ENCODE measurements around the gene TUBGCP5. TPM values are rescaled to one million over a fixed set of nuclear protein-coding genes. Genes with fewer than 3 reads are reported as not detected.

TUBGCP5 gene
- total RNA-seq, 1 donor from 2014 or later = 22.8 TPM

DNA sequence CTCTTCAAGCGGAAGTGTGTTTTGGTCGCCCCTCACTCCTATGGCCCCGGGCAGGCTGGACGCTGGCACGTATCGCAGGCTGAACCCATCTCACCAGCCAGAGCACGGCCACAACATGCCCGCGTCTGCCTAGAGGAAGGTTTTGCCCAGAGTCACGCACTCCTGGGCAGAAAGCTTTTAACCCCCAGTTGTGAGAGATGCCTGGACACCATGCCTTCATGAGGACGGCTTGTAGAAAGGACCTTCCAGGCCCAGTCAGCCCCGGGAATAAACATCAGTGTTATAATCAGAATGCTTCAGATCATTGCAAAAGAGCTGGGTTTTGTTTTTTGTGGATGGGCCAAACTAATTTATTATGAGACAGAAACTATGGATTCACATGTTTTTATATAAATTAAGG, 75.7 kb downstream of the TUBGCP5 start:
- Mint-ChIP-seq H3K27ac (no peak overlapping the region), H3K36me3 (ENCODE audit: low read depth) (no peaks in the 10 kb centered on the region), H3K4me1 (ENCODE audit: low read depth) (peaks cover 2% of the 10 kb centered on the region), H3K4me3 (ENCODE audit: low read depth) (no peak overlapping the region), H3K9me3 (no peaks in the 10 kb centered on the region), H3K27me3 (ENCODE audit: low read depth) (no peaks in the 10 kb centered on the region)
- no peak for DNase-seq (ENCODE audit: low spot score)
- intact Hi-C loops (cut with micrococcal nuclease) = no loop called here

- intact Hi-C loops (cut with micrococcal nuclease) = no loop called here
- no peaks in the 10 kb centered on the region for H3K27me3 Mint-ChIP-seq (ENCODE audit: low read depth)
- H3K36me3 Mint-ChIP-seq (ENCODE audit: low read depth) = no peaks in the 10 kb centered on the region
- no peaks in the 10 kb centered on the region for H3K9me3 Mint-ChIP-seq
- no peaks in the 10 kb centered on the region for H3K4me1 Mint-ChIP-seq (ENCODE audit: low read depth)
- no peak overlapping the region for H3K4me3 Mint-ChIP-seq (ENCODE audit: low read depth)
- no peak overlapping the region for H3K27ac Mint-ChIP-seq
- DNase-seq (ENCODE audit: low spot score) = no peak
Observed at GRCh38 chr15:22962611-22963010, 76.8 kb downstream of the TUBGCP5 start.

GRCh38 chr15:22961762-22962161, 77.6 kb downstream of the TUBGCP5 start:
- Mint-ChIP-seq H3K9me3 (no peaks in the 10 kb centered on the region), H3K4me1 (ENCODE audit: low read depth) (no peaks in the 10 kb centered on the region), H3K27ac (no peak overlapping the region), H3K36me3 (ENCODE audit: low read depth) (no peaks in the 10 kb centered on the region), H3K4me3 (ENCODE audit: low read depth) (no peak overlapping the region), H3K27me3 (ENCODE audit: low read depth) (no peaks in the 10 kb centered on the region)
- intact Hi-C loops (cut with micrococcal nuclease) = no loop called here
- no peak for DNase-seq (ENCODE audit: low spot score)

GRCh38 chr15:22960556-22960955, 78.8 kb downstream of the TUBGCP5 start:
- Mint-ChIP-seq H3K9me3 (no peaks in the 10 kb centered on the region), H3K36me3 (ENCODE audit: low read depth) (no peaks in the 10 kb centered on the region), H3K27me3 (ENCODE audit: low read depth) (no peaks in the 10 kb centered on the region), H3K4me3 (ENCODE audit: low read depth) (no peak overlapping the region), H3K27ac (no peak overlapping the region), H3K4me1 (ENCODE audit: low read depth) (no peaks in the 10 kb centered on the region)
- DNase-seq (ENCODE audit: low spot score) = no peak
- intact Hi-C loops (cut with micrococcal nuclease) = no loop called here

DNA sequence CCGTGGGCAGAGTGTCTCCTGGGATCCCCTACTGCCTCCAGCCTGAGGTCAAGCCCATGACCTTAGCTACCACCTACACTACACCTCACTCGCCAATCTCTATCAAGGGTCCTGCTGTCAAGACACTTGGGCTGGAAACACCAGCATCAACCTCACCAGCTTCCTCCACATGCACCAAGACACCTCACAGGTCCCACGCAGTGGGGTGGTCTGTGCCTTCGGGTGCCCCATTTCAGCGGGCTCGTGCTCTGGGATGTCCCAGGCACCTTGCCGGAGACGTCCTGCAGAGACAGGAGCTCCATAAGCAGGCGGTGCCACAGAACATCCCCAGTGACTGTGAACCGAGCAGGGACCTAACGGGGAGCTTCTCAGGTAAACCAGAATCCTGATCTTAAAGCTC, 79.2 kb downstream of the TUBGCP5 start:
- Mint-ChIP-seq H3K27me3 (ENCODE audit: low read depth) (no peaks in the 10 kb centered on the region), H3K27ac (no peak overlapping the region), H3K4me1 (ENCODE audit: low read depth) (no peaks in the 10 kb centered on the region), H3K36me3 (ENCODE audit: low read depth) (no peaks in the 10 kb centered on the region), H3K4me3 (ENCODE audit: low read depth) (no peak overlapping the region), H3K9me3 (no peaks in the 10 kb centered on the region)
- intact Hi-C loops (cut with micrococcal nuclease) = no loop called here
- no peak for DNase-seq (ENCODE audit: low spot score)

DNA sequence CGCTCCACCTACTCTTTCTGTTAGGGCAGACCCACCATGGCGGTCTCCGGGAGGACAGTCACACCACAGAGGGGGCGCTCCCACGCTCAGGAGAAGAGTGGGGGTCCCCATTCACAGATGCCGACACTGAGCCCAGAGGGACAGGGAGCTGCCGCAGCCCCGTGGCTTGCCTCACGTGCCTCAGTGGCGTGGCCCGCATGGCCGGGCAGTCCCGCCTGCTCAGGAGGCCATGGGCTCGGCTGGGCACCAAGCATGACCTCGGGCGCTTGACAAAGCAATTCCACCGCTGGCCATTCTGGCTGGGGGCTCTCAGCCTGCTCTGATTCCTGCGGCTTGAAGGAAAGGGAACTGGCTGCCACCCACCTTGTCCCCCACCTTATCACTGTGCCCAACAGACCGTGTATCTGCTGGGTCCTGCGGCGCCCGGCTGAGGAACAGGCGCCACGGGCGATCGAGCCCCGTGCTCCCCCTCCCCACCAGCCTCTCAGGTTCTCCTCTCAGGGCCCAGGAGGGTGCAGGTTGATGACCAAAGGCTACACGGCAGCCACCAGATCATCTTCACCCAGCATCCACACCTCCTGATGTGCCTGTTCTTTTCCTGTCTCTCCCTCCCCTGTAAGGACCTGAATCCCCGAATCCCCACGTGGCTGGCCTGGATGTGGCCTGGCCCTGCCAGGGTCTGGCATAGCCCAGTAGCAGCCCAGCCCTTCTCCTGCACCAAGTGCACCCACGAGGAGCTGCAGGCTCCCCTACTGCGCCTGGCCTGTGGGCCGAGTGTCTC, 79.9 kb downstream of the TUBGCP5 start:
- Mint-ChIP-seq H3K27me3 (ENCODE audit: low read depth) (no peaks in the 10 kb centered on the region), H3K4me1 (ENCODE audit: low read depth) (no peaks in the 10 kb centered on the region), H3K27ac (no peak overlapping the region), H3K9me3 (no peaks in the 10 kb centered on the region), H3K4me3 (ENCODE audit: low read depth) (no peak overlapping the region), H3K36me3 (ENCODE audit: low read depth) (no peaks in the 10 kb centered on the region)
- no peak for DNase-seq (ENCODE audit: low spot score)
- intact Hi-C loops (cut with micrococcal nuclease) = loop anchor here (10.0 kb wide), 1 partner anchor 105 kb away; no protein-coding TSS in a partner anchor

GRCh38 chr15:22958487-22959280, 80.7 kb downstream of the TUBGCP5 start:
- intact Hi-C loops (cut with micrococcal nuclease) = loop anchor here (10.0 kb wide), 1 partner anchor 104 kb away; no protein-coding TSS in a partner anchor
- Mint-ChIP-seq H3K27me3 (ENCODE audit: low read depth) (no peaks in the 10 kb centered on the region), H3K4me1 (ENCODE audit: low read depth) (no peaks in the 10 kb centered on the region), H3K36me3 (ENCODE audit: low read depth) (no peaks in the 10 kb centered on the region), H3K27ac (no peak overlapping the region), H3K4me3 (ENCODE audit: low read depth) (no peak overlapping the region), H3K9me3 (no peaks in the 10 kb centered on the region)
- no peak for DNase-seq (ENCODE audit: low spot score)

- intact Hi-C loops (cut with micrococcal nuclease) = loop anchor here (10.0 kb wide), 1 partner anchor 102 kb away; no protein-coding TSS in a partner anchor
- DNase-seq (ENCODE audit: low spot score) = no peak
- Mint-ChIP-seq H3K9me3 (no peaks in the 10 kb centered on the region), H3K27ac (no peak overlapping the region), H3K36me3 (ENCODE audit: low read depth) (no peaks in the 10 kb centered on the region), H3K4me3 (ENCODE audit: low read depth) (no peak overlapping the region), H3K27me3 (ENCODE audit: low read depth) (no peaks in the 10 kb centered on the region), H3K4me1 (ENCODE audit: low read depth) (no peaks in the 10 kb centered on the region)
Observed at GRCh38 chr15:22956978-22957260, 82.5 kb downstream of the TUBGCP5 start.

- intact Hi-C loops (cut with micrococcal nuclease) = loop anchor here (10.0 kb wide), 1 partner anchor 102 kb away; no protein-coding TSS in a partner anchor
- H3K4me1 Mint-ChIP-seq (ENCODE audit: low read depth) = no peaks in the 10 kb centered on the region
- no peak overlapping the region for H3K27ac Mint-ChIP-seq
- H3K27me3 Mint-ChIP-seq (ENCODE audit: low read depth) = no peaks in the 10 kb centered on the region
- no peaks in the 10 kb centered on the region for H3K36me3 Mint-ChIP-seq (ENCODE audit: low read depth)
- DNase-seq (ENCODE audit: low spot score) = no peak
- no peak overlapping the region for H3K4me3 Mint-ChIP-seq (ENCODE audit: low read depth)
- no peaks in the 10 kb centered on the region for H3K9me3 Mint-ChIP-seq
Observed at GRCh38 chr15:22956257-22956977, 83.0 kb downstream of the TUBGCP5 start.

DNA sequence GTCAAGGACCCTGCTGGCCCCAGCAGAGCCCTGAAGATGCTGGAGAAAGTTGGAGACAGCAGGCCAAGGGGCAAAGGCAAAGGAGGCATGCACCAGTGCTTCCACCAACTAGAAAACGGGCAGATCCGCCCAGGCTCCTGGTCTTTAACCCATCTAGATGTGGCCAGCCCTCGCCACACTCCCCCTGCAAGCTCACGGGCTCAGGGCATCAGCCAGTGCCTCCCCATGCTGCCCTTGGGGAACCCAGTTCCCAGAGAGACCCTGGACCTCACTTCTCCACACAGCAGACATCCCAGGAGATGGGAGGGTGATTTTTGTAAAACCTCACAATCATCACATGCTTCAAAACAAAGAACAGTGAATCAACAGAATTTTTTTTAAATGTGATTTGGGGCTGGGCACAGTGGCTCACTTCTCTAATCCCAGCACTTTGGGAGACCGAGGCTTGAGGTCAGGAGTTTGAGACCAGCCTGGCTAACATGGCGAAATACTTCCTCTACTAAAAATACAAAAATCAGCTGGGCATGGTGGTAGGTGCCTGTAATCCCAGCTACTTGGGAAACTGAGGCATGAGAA, 83.7 kb downstream of the TUBGCP5 start:
- no peak overlapping the region for H3K27ac Mint-ChIP-seq
- no peak for DNase-seq (ENCODE audit: low spot score)

GRCh38 chr15:22954798-22955543, 84.4 kb downstream of the TUBGCP5 start:
- Mint-ChIP-seq H3K4me3 (ENCODE audit: low read depth) (no peak overlapping the region), H3K27me3 (ENCODE audit: low read depth) (no peaks in the 10 kb centered on the region), H3K9me3 (no peaks in the 10 kb centered on the region), H3K36me3 (ENCODE audit: low read depth) (no peaks in the 10 kb centered on the region), H3K27ac (no peak overlapping the region), H3K4me1 (ENCODE audit: low read depth) (peaks cover 1% of the 10 kb centered on the region)
- intact Hi-C loops (cut with micrococcal nuclease) = loop anchor here (10.0 kb wide), 1 partner anchor 100 kb away; no protein-coding TSS in a partner anchor
- DNase-seq (ENCODE audit: low spot score) = no peak

More for the DNA sequence above, 83.7 kb downstream of the TUBGCP5 start:
- no peaks in the 10 kb centered on the region for H3K4me1 Mint-ChIP-seq (ENCODE audit: low read depth)
- no peaks in the 10 kb centered on the region for H3K36me3 Mint-ChIP-seq (ENCODE audit: low read depth)
- H3K27me3 Mint-ChIP-seq (ENCODE audit: low read depth) = no peaks in the 10 kb centered on the region
- H3K9me3 Mint-ChIP-seq = no peaks in the 10 kb centered on the region
- H3K4me3 Mint-ChIP-seq (ENCODE audit: low read depth) = no peak overlapping the region
- intact Hi-C loops (cut with micrococcal nuclease) = loop anchor here (10.0 kb wide), 1 partner anchor 101 kb away; no protein-coding TSS in a partner anchor

DNA sequence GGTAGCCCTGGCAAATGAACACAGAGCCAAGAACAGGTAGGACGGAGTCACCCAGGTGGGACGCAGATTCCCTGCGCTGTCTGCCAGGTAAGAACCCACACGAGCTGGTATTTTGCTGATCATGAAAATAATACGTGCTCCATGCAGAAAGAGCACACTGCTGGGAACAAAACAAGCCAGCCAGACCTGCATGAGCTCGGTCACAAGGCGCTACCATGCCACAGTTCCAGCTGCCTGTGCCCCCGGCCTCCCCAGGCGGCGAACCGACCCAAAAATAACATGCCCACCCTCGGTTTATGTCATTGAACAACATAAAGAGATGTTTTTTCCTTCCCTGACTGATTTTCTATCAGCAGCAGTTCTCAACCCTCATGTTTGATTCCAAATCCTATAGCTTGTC, 85.0 kb downstream of the TUBGCP5 start:
- intact Hi-C loops (cut with micrococcal nuclease) = loop anchor here (10.0 kb wide), 1 partner anchor 100 kb away; no protein-coding TSS in a partner anchor
- DNase-seq (ENCODE audit: low spot score) = no peak
- Mint-ChIP-seq H3K27ac (no peak overlapping the region), H3K36me3 (ENCODE audit: low read depth) (no peaks in the 10 kb centered on the region), H3K27me3 (ENCODE audit: low read depth) (no peaks in the 10 kb centered on the region), H3K9me3 (no peaks in the 10 kb centered on the region), H3K4me3 (ENCODE audit: low read depth) (no peak overlapping the region), H3K4me1 (ENCODE audit: low read depth) (peaks cover 2% of the 10 kb centered on the region)

Measured in activated T-helper 2 cell treated with anti-CD3 and anti-CD28 coated beads, Interferon-gamma antibody, Interleukin-2, Interleukin-4, amounts not matched to agents 10 μg/mL and 5 μg/mL and 100 μg/mL, durations not matched to agents 14 hours and 24 hours and 36 hours (primary cell).